GM21529 (cell line): ENCODE results near the gene ZBTB12.
"Not testable (repeated sequence)": the region's sequence is repeated elsewhere in the genome, so short reads cannot be mapped to it uniquely, and the experiment has no call there.

Experiments
- ATAC-seq: cut with Tn5 transposase; IDR thresholded peaks from one replicate; pipeline ENCODE4 v1.9.1; 2021; ENCODE audit not compliant: unreplicated experiment

Gene ZBTB12

DNA sequence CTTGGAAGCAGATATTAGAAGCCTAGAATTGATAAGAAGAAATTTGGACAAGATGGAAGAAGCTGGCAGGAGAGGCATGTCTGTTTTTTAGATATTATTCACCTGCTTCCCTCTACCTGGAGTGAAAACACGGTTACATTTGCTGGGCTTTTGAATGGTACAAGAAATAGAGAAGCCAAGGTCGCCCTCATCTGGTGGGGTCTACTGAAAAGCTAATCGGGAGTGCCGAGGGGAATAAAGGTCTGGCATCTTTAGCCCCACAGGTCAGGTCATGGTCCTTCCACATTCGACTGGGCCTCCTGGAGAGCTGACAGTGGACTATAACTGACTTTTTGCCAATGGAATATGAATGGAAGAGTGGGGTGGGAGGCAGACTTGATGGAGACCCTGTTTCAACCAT, 21.1 kb upstream of the ZBTB12 start:
- ATAC-seq, result no peak

DNA sequence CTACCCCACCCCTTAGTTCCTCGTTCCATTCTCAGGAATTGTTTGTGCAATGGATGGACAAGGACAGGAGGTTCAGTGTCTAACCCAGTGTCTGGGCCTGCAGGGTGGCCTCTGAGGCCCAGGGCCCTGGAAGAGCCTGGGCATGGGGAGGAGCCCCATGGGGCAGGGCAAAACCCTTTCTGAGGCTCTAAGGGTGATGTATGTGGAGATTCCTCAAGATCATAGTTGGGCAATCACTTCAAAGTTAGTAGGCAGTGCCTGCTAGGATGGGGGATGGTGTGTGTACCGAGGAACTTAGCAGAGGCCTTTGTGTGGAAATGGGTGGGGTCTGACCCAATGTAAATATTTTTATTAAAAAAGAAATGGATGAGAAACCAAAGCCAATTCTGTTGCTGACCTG, 18.9 kb upstream of the ZBTB12 start:
- no peak for ATAC-seq

DNA sequence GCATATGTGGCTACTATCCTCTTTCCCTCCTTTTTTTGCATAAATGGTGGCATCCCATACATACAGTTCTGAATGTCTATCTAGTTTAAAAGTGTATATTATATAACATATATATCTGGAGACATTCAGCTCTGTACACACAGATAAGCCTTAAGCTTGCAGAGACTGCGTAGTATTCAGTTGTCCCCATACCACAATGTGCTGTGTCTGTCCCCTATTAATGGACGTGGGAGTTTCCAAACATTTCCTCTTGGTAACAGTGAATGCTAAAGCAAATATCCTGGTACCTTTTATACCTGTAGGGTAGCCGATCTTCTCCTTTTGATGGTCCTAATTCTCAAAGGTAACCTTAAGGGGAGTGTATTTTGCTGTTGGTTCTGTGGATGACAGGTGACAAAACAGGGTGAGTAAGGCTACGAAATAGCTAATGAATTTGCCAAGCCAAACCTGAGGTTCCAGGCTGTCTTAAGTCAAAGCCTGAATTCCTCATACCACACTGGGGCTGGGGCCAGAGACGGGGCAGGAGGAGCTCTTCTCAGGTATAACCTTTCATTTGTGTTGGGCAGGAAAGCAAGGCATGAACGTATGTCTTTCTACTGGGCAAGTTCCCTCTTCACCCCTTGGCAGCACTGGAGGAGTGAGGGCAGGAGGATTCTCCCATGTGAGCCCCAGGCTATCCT, 17.9 kb upstream of the ZBTB12 start:
- ATAC-seq, result no peak

DNA sequence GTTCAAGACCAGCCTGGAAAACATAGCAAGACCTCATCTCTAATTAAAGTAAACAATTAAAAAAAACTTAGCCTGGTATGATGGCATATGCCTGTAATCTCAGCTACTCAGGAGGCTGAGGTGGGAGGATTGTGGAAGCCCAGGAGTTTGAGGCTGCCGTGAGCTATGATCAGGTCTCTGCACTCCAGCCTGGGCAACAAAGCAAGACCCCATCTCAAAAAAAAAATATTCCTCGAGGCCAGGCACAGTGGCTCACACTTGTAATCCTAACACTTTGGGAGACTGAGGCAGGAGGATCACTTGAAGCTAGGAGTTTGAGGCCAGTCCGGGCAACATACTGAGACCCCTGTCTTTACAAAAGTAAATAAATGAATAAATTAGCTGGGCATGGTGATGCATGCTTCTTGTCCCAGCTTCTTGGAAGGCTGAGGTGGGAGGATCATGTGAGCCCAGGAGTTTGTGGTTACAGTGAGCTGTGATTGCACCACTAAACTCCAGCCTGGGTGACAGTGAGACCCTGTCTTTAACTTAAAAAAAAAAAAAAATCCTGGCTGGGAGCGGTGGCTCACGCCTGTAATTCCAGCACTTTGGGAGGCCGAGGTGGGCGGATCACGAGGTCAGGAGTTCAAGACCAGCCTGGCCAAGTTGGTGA, 16.3 kb upstream of the ZBTB12 start:
- no peak for ATAC-seq

DNA sequence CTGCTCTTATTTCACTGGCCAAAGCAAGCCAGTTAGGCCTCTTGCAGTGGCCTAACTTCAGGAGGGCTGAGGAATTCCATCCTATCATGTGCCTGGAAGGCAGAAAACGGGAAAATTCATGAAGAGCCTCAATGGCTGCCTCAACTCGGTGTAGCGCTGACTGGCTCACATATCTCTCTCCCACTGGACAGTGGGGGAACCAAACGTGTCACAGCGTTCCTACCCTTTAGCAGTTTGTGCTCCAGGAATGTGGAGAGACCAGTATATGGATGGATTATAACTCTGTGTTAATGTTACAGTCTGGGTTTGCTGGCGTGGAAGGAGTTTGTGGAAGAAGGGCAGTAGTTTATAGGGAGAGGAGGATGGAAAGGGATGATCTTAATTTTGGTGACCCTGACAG, 13.9 kb upstream of the ZBTB12 start:
- no peak for ATAC-seq

DNA sequence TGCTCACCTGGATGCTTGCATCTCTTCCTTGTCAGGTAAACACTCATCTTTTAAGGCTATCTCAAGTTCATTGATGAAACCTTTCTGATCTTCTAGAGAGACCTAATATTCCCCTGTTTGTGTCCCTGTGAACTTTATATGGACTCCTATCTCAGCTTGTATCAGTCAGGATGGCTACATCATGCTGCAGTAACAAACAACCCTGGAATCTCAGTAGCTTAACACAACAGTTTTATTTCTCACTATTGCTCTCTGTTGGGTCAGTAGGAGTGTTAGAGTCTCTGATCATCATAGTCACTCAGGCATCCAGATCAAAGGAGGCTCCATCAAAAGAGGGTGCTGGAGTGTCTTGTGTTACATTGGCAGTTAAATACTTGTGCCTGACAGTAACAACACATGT, 13.5 kb upstream of the ZBTB12 start:
- ATAC-seq, result no peak

DNA sequence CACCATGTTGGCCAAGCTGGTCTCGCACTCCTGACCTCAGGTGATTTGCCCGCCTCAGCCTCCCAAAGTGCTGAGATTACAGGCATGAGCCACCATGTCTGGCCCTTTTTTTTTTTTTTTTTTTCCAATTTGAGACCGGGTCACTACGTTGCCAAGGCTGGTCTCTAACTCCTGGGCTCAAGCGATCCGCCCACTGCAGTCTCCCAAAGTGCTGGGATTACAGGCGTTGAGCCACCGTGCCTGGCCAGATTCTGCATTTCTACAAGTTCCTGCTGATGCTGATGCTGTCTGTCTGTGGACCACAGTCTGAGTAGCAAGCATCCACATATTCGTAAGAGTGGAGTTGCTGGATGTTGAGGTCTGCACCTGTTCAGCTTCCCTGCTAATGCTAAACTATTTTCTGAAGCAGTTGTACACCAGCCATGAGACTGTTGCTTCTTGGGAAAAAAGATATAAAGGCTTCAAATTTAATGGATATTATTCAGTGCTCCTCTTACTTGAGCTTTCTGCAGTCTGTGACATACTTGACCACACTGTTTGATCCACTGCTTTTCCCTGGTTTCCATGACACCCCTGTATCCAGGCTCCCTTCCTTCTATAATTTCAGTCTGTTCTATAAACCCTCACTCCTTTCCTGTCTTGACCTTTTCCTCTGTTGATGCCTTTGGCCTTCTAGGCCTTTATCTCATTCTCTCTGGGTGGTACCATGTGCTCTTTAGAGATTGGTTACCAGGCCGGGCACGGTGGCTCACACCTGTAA, 10.1 kb upstream of the ZBTB12 start:
- ATAC-seq, result no peak

DNA sequence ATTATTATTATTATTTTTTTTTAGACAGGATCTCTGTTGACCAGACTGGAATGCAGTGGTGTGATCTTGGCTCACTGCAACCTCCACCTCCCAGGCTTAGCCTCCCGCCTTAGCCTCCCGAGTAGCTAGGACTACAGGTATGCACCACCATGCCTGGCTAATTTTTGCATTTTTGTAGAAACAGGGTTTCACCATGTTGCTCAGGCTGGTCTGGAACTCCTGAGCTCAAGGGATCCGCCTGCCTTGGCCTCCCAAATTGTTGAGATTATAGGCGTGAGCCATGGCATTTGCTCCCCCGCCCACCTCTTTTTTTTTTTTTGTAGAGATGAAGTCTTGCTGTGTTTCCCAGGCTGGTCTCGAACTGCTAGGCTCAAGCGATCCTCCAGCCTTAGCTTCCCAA, 7.4 kb upstream of the ZBTB12 start:
- ATAC-seq, result not testable (repeated sequence)

DNA sequence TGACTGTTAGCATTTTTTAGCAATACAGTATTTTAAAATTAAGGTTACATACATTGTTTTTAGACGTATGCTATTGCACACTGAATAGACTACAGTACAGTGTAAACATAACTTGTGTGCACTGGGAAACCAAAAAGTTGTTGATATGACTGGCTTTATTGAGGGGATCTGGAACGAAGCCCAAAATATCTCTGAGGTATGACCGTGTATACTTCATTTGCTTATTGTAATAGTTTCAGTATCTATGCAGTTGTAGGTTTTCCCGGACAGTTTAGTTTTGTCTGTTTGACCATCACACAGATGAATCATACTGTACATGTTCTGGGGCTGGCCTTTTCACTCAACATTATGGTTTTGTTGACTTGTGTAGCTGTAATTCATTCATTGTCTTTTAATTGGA, 6.9 kb upstream of the ZBTB12 start:
- peak; percentile 82 for ATAC-seq

DNA sequence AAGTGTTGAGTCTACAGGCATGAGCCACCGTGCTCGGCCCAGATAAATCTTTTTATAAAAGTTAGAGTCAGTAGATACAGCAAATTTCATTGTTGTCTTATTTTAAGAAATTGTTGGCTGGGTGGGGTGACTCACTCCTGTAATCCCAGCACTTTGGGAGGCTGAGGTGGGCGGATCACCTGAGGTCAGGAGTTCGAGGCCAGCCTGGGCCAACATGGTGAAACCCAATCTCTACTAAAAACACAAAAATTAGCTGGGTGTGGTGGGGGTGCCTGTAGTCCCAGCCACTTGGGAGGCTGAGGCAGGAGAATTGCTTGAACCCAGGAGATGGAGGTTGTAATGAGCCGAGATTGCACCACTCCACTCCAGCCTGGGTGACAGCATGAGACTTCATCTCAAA, 6.4 kb upstream of the ZBTB12 start:
- ATAC-seq, result not testable (repeated sequence)

DNA sequence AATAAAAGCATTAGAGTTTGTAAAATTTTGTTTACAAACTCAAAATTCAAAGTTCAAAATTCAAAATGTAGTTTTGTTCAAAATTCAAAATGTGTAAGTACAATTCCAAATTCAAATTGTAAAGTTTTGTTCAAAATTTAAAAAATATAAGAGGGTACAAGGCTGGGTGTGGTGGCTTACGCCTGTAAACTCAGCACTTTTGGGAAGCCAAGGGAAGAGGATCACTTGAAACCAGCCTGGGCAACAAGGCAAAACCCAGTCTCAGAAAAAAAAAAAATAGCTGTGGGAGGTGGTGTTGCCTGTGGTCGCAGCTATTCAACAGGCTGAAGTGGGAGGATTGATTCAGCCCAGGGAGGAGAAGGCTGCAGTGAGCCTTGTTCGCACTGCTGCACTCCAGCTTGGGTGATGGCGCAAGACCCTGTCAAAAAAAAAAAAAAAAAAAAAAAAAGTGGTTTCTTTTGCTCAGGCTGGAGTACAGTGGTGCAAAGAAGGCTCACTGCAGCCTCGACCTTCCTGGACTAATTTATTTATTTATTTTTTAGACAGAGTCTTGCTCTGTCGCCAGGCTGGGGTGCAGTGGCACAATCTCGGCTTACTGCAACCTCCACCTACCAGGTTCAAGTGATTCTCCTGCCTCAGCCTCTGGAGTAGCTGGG, 5.4 kb upstream of the ZBTB12 start:
- no peak for ATAC-seq

DNA sequence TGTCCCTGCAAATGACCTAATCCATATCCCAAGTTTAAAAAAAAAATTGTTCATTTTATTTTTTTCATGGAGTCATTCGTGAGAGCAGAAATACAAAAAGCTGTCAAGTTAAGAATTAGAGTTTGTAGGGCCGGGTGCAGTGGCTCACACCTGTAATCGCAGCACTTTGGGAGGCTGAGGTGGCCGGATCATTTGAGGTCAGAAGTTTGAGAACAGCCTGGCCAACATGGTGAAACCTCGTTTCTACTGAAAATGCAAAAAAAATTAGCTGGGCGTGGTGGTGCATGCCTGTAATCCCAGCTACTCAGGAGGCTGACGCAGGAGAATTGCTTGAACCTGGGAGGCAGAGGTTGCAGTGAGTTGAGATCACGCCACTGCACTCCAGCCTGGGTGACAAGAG, 4.8 kb upstream of the ZBTB12 start:
- ATAC-seq, result not testable (repeated sequence)

DNA sequence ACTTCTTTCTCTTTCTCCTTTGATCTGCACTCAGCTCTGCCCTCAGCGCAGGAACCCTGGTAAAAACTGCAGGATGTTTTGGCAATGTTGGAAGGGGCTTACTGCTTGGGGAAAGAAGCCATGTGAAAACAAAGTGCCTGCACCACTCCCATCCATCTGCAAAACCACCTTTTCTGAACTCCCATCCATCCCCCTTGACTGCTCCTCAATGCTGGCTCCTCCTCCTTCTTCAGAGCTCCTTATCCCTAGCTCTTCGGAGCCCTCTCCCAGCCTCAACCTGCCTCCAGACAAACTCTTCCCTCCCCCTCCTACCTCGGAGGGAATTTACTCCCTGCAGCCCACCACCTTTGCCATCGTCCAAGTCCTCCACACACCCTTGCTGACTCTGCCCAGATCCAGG, 4.2 kb upstream of the ZBTB12 start:
- ATAC-seq, result no peak

DNA sequence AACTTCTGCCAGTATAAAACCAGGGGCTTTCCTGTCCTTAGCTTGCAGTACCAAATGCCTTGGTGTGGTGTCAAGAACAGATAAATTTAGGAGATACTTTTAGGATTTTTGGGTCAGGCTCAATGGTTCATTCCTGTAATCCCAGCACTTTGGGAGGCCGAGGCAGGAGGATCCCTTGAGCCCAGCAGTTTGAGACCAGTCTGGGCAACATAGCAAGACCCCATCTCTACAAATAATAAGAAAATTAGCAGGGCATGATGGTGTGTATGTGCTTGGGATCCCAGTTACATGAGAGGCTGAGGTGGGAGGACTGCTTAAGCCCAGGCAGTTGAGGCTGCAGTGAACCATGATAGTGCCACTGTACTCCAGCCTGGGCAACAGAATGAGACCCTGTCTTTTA, 3.2 kb upstream of the ZBTB12 start:
- ATAC-seq, result no peak

DNA sequence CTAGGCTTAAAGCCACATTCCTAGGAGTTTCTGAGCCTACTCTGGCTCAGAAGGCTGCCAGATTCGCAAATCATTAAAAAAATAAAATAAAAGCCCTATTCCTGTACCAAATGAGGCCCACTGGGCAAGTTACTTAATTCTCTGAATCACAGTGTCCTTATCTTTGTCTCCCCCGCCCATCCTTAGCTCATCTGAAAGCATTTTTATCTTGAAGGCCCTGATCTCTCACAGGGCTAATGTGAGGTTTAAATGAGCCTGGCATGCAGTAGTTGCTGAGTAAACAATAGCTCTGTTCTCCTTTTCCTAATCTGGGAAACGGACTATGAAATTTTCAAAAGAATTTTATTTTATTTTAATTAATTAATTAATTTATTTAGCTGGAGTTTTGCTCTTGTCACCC, 2.1 kb upstream of the ZBTB12 start:
- ATAC-seq, result no peak

DNA sequence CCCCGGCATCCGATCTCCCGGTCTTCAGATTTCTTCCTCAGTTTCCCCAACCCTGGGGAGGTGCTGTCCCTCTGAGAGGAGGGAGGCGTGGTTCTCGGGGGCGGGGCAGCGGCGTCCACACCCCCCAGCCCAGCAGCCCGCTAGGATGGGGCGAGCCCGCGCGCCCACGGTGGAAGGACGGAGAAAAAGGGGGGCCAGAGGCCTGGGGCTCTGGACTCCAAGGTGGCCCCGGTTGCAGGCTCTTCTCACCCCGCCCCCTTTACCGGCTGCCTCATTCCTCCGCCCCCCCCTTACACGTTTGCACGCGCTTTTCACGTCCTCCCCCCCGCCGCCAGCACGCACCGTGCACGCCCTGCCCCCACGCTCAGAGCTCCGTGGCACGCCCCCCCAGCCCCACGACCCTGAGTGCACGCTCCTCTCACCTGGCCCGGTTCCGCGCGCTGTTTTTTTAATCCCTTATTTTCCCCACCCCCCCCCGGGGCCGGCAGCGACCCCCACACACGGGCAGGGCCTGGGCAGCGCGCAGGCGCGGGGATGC, 402 bp downstream of the ZBTB12 start:
- no peak for ATAC-seq

DNA sequence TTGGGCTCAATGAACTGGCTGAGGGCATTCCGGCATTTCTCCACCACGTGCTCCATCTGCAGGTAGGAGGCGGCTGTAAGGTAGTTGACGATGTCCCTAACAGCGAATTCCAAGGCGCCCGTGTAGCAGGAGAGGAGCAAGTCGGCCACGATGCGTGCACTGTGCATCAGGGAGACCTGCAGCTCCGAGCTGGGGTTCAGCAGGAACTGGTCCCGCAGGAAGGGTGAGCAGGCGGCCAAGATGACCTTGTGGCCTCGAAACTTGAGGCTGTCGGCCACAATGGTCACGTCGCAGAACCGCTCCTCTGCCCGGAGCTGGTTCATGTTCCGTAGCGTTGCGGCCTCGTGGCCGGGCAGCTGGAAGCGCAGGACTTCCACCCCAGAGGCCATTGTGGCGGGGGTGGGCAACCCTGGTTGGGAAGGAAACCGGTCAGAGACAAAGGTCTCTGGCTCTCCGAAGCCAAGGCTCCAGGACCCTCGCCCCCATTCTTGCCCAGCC, 920 bp downstream of the ZBTB12 start:
- ATAC-seq, result no peak

DNA sequence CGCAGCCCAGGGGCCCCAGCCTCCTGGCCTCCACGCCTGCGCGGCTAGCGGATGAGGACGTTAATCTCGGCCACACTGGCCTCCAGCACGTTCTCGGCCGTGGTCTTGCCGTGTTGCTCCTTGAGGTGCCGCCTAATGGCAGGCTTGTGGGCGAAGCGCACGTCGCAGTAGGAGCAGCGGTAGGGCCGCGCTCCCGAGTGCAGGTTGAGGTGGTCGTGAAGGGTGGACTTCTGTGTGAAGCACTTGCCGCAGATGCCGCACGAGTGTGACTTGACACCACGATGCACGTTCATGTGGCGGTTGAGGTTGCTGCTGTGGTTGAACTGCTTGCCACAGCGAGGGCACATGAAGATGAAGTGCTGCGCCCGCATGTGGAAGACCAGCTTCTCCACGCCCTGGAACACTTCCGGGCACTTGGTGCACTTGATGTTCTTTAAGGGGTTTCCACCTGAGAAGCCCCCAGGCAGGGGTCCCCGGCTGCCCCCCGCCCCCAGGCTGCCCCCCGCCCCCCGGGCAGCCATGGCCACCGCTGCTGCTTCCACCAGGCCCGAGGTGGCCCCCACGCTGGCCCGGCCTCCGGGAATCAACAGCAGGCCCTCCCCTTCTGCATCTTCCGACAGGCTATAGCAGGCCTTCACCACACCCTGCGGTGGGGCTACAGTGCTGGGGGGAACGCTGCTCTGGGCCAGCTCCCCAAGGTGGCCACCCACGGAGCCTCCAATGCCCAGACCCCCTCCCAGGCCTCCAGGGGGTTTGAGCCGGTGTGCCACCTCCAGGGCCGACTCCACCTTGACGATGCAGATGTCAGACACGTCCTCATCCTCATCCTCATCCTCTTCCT, 1.8 kb downstream of the ZBTB12 start:
- no peak for ATAC-seq

DNA sequence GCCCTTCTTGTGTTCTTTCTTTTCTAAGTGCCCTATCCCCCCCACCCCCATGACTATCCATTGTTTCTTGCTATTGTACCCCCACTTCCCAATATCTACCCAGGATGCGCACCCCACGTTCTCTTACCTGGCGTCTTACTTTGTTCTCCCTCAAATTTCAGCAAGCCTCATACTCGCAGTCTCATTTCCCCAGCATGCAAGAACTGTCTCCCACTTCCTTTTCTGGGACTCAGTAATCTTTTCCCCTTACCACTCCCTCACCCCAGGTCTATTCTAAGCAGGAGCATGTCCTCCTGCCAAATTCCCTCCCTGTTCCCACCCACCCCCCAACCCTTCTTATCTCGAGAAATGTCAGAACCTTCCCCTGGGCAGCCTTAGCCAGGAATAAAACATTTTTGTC, 2.7 kb downstream of the ZBTB12 start:
- ATAC-seq, result no peak

DNA sequence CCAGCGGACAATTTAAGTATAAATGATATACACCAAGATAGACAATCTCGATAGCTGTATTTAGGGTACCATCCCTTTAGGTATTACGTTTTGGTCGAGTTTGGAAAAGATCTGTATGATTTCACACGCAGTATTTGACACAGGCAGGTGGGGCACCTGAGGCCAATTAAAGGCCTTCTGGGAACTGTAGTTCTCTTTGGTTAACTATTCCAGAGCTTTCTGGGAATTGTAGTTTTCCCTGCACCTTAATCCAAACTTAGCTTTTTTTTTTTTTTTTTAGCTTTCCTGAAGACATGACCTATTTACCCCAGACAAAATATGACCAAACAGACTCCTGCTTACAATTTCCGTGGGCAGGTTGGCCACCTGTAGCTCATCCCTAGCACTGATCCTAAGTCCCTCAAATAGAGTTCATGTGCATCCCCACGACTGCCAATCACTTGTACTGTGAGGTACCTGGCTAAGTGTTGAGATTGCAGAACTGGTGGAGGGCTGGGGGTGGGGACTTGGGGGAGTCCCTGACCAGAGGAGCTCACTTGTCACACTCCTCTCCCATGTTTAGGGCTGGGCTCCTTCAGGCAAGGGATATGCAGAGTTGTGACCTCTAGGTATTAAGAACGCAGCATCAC, 3.4 kb downstream of the ZBTB12 start:
- no peak for ATAC-seq
